Measurements from ENCODE around the gene PTCH2. TPM values are rescaled to one million over a fixed set of nuclear protein-coding genes. Genes with fewer than 3 reads are reported as not detected.

PTCH2 gene
- total RNA-seq, 4 donors from 2014 or later, result 0.27 to 2.5 (median 0.79) TPM

DNA sequence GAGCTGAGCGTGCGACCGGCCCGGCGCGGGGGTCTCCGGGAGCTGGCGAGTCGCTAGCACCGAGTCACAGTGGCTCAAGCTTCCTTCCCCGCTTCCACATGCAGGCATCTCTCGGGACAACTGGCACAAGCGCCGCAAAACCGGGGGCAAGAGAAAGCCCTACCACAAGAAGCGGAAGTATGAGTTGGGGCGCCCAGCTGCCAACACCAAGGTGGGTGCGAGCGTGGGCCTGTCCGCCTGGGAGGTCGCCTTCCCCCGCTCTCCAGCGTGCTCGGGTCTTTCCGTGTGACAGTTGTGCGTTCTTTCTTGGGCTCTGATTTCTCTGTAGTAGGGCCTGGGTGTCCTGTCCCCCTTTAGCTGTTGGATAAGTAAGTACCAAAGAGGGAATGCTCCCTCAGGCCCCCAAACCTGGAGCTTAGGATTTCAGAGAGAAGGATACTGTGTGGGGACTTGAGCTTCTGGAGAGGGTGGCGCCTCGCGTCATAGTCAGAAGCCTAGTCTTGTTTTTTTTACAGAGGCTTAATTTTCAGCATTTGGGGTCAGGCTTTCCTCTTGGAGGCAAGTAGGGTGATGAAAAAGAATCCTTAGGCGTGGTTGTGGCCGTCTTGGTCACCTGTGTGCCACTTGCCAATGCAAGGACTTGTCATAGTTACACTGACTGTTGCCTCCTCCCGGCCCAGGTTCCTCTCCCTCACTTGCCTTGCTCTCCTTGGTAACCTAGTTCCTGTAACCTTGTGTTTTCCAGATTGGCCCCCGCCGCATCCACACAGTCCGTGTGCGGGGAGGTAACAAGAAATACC lies 66.9 kb downstream of the PTCH2 start:
- H3K27me3 ChIP-seq, result no peaks in the 10 kb centered on the region
- peak overlapping the region; percentile 93 to 98 (median 96) for H3K27ac ChIP-seq
- H3K36me3 ChIP-seq, result peaks cover 0 to 38% (median 0%) of the 10 kb centered on the region in 3 donors
- H3K4me3 ChIP-seq, result peak overlapping the region; percentile 78 to 96 (median 84)
- peak; percentile 61 to 71 (median 70) for DNase-seq
- TF ChIP-seq, protein P1, sequence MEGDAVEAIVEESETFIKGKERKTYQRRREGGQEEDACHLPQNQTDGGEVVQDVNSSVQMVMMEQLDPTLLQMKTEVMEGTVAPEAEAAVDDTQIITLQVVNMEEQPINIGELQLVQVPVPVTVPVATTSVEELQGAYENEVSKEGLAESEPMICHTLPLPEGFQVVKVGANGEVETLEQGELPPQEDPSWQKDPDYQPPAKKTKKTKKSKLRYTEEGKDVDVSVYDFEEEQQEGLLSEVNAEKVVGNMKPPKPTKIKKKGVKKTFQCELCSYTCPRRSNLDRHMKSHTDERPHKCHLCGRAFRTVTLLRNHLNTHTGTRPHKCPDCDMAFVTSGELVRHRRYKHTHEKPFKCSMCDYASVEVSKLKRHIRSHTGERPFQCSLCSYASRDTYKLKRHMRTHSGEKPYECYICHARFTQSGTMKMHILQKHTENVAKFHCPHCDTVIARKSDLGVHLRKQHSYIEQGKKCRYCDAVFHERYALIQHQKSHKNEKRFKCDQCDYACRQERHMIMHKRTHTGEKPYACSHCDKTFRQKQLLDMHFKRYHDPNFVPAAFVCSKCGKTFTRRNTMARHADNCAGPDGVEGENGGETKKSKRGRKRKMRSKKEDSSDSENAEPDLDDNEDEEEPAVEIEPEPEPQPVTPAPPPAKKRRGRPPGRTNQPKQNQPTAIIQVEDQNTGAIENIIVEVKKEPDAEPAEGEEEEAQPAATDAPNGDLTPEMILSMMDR (IDR thresholded peaks at IDR 0.05), result no peak
- TF ChIP-seq POLR2A (IDR thresholded peaks at IDR 0.05), result no peak
- H3K9me3 ChIP-seq, result no peaks in the 10 kb centered on the region
- peaks cover 0 to 25% (median 0%) of the 10 kb centered on the region in 4 donors for H3K4me1 ChIP-seq

DNA sequence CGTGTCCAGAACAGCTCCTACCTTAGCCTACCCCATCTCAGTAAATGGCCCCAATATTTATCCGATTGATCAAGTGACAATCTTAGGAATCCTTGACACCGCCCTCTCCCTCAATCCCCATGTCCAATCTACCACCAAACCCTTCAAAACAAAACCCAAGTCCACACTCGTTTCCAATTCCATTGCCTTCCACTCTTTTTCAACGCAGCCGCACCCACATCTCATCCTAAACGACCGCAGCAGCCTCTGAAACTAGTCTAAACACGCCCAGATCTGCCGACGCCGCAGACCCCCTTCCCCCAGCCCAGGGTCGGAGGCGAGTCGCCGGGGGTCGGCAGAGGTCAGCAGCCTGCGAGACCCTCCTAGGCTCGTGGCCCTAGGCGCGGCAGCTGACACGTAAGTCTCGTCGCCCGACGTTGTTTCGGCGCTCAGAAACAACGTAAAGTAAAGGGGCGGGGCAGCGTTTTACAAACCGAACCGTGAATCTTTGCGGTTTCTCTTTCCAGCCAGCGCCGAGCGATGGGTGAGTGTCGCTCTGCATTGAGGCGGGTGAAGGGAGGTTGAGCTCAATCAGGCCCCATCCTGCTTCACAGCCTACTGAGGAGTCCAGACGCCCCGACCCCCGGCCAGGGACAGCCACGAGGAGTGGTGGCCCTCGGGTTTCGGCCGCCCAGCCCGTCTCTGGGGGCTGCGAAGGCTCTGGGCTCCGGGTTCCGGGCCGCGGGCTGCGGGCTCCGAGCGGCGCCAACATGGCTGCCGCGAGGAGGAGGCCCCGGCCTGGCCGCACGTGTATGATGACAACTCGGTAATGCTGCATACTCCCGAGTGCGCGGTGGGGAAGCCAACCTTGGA lies 67.7 kb downstream of the PTCH2 start, which contains the start of gene RPS8:
Gene RPS8, plus strand, starts transcription at position 463 of the 852 bp plus-strand sequence. Its CDS starts 57 bp downstream, at position 520.
- H3K4me1 ChIP-seq, result peaks cover 0 to 25% (median 0%) of the 10 kb centered on the region in 4 donors
- H3K4me3 ChIP-seq, result peak within 1 kb of the TSS; percentile 78 to 96 (median 84)
- peak; percentile 92 to 97 (median 94) for DNase-seq
- H3K36me3 ChIP-seq, result peaks cover 0 to 32% (median 0%) of the 10 kb centered on the region in 3 donors
- H3K9me3 ChIP-seq, result no peaks in the 10 kb centered on the region
- no peaks in the 10 kb centered on the region for H3K27me3 ChIP-seq
- peak within 1 kb of the TSS; percentile 93 to 98 (median 96) for H3K27ac ChIP-seq
- TF ChIP-seq, protein P1 (IDR thresholded peaks at IDR 0.05), result no peak
- TF ChIP-seq POLR2A (IDR thresholded peaks at IDR 0.05), result peak; percentile 89 to 95

Small RNA genes lying within 50 kb of the gene (small RNA-seq; reads per million reads assigned to genes)
- gene AL136380.1 (0 reads per million in 2 donors), gene SNORD38A (465 to 628 reads per million in 2 donors), gene SNORD38B (0 reads per million in 2 donors), gene SNORD46 (1,090 to 1,531 reads per million in 2 donors), gene SNORD55 (0 reads per million in 2 donors)

Other genes starting within 250 kb of the PTCH2 start
- gene TMEM53, start 168.8 kb downstream of the PTCH2 start, total RNA-seq, result 10 to 100 TPM in 3 of 4 donors, not detected in 1; 23.1 to 30.8 (median 26.5) TPM
- 1 to 10 TPM; 3.7 to 7.7 (median 4.8) TPM for gene ARMH1, start 168.5 kb downstream of the PTCH2 start, total RNA-seq
- not detected for gene RNU5D-1, start 112.1 kb downstream of the PTCH2 start, total RNA-seq
- 1 to 10 TPM; 2.5 to 8.3 (median 3.5) TPM for gene KIF2C, start 103.4 kb downstream of the PTCH2 start, total RNA-seq
- 1,000 to 10,000 TPM in 1 of 4 donors, 100 to 1,000 TPM in 3; 456 to 1,875 (median 819) TPM for gene RPS8, start 67.7 kb downstream of the PTCH2 start, total RNA-seq
- 10 to 100 TPM in 3 of 4 donors, 1 to 10 TPM in 1; 5.0 to 59.8 (median 28.6) TPM for gene BEST4, start 55.1 kb downstream of the PTCH2 start, total RNA-seq
- 10 to 100 TPM in 3 of 4 donors, 1 to 10 TPM in 1; 7.7 to 28.1 (median 23.5) TPM for gene PLK3, start 42.9 kb downstream of the PTCH2 start, total RNA-seq
- gene DYNLT4, start 35.9 kb downstream of the PTCH2 start, total RNA-seq, result 1 to 10 TPM in 1 of 4 donors, not detected in 3; 3.5 TPM
- gene BTBD19, start 34.7 kb downstream of the PTCH2 start, total RNA-seq, result 1 to 10 TPM; 2.6 to 7.4 (median 3.5) TPM
- gene EIF2B3, start 143.3 kb upstream of the PTCH2 start, total RNA-seq, result 10 to 100 TPM; 10.3 to 23.9 (median 16.6) TPM
- gene HECTD3, start 168.1 kb upstream of the PTCH2 start, total RNA-seq, result 100 to 1,000 TPM; 141 to 270 (median 202) TPM
- 10 to 100 TPM; 43.4 to 56.6 (median 51.3) TPM for gene UROD, start 169.0 kb upstream of the PTCH2 start, total RNA-seq

Measured in Peyer's patch (tissue), 4 donors.